ENCODE data around the gene SMCO4. TPM values are rescaled to one million over a fixed set of nuclear protein-coding genes. Genes with fewer than 3 reads are reported as not detected.

SMCO4 gene, protein sequence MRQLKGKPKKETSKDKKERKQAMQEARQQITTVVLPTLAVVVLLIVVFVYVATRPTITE
- 42.3 to 50.1 TPM (median 42.9 TPM) in 3 replicates for total RNA-seq (2021)
- percentile 74 among the genes with signal in this experiment for Bru-seq, nascent RNA
- long read RNA-seq, experiment 1, transcript SMCO4-201 (3 exons, 1,104 nt), result major isoform, 54 of 73 reads
- long read RNA-seq, experiment 1, partial matches to known transcripts, result 0 of 73 reads
- long read RNA-seq, experiment 1, other reads (novel, unspliced or antisense), result 19 of 73 reads
- long read RNA-seq, experiment 2, transcript SMCO4-201 (3 exons, 1,104 nt), result major isoform, 33 of 63 reads
- long read RNA-seq, experiment 2, partial matches to known transcripts, result 5 of 63 reads
- long read RNA-seq, experiment 2, other reads (novel, unspliced or antisense), result 25 of 63 reads
- long read RNA-seq, experiment 3, transcript SMCO4-201 (3 exons, 1,104 nt), result major isoform, 49 of 62 reads
- long read RNA-seq, experiment 3, partial matches to known transcripts, result 1 of 62 reads
- long read RNA-seq, experiment 3, other reads (novel, unspliced or antisense), result 12 of 62 reads

DNA sequence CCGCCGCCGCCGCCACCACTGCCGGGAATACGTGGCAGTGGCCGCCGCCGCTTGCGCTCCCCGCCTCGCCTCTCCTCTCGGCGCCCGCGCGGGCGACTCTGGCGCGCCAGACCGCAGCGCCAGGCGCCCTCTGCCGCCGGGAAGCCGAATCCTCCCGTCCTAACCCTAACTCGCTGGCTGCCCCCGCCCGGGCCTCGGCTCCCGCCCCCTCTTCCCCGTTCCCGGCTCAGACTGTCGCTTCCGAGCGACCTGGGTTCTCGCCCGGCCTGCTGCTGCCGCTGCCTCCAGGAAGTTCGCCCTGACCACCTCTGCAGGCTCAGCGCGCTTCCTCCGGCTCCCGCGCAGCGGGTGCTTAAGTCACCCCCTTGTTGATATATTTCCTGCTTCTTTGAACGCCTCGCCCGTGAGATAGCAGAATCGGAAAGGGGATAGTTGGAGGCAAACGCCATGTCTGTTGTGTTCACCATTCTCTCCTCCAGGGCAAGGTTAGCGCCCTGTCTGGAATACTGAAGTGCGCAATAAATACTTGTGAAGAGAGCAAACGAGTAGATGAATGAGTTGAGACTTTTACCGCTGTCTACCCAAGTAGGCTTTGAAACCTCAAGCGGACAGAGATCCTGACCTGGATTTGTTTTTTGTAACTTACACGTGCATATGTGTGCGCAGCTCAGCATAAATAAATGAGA, at the start of gene SMCO4:
SMCO4 (minus strand) TSS at position 100 of the 686 bp plus-strand sequence. CDS start 64,202 bp downstream, outside the sequence.
- DNase-seq (ENCODE audit: low spot score) (peak; percentile 90), ATAC-seq (peak; percentile 84)
- peaks cover 70% of the 10 kb centered on the region for H3K4me1 Mint-ChIP-seq
- H3K4me3 Mint-ChIP-seq, result peak within 1 kb of the TSS; percentile 85
- ChIA-PET POLR2A (no interaction called here), CTCF (interaction anchor here (1.0 to 2.7 kb wide), 3 partner anchors 62 to 309 kb away, joined by 3 to 18 read pairs (median 5); no protein-coding TSS in a partner anchor)
- H3K36me3 Mint-ChIP-seq, result no peaks in the 10 kb centered on the region
- no peaks in the 10 kb centered on the region for H3K9me3 Mint-ChIP-seq
- peak within 1 kb of the TSS; percentile 96 for H3K27ac Mint-ChIP-seq
- no peaks in the 10 kb centered on the region for H3K27me3 Mint-ChIP-seq (ENCODE audit: low read depth)
- TF ChIP-seq ERG (CRISPR knock-in tag; IDR thresholded peaks at IDR 0.05), result no peak
- 0 out of 2 replicates have a peak, but pooled peaks have one; percentile 37 for TF ChIP-seq CREM (CRISPR knock-in tag; IDR thresholded peaks at IDR 0.05)
- TF ChIP-seq, protein P1, sequence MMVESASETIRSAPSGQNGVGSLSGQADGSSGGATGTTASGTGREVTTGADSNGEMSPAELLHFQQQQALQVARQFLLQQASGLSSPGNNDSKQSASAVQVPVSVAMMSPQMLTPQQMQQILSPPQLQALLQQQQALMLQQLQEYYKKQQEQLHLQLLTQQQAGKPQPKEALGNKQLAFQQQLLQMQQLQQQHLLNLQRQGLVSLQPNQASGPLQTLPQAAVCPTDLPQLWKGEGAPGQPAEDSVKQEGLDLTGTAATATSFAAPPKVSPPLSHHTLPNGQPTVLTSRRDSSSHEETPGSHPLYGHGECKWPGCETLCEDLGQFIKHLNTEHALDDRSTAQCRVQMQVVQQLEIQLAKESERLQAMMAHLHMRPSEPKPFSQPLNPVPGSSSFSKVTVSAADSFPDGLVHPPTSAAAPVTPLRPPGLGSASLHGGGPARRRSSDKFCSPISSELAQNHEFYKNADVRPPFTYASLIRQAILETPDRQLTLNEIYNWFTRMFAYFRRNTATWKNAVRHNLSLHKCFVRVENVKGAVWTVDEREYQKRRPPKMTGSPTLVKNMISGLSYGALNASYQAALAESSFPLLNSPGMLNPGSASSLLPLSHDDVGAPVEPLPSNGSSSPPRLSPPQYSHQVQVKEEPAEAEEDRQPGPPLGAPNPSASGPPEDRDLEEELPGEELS (CRISPR knock-in tag; IDR thresholded peaks at IDR 0.05), result 0 out of 2 replicates have a peak, but pooled peaks have one; percentile 30
- TF ChIP-seq MYBL2 (CRISPR knock-in tag; IDR thresholded peaks at IDR 0.05), result no peak
- TF ChIP-seq TEAD1 (CRISPR knock-in tag; IDR thresholded peaks at IDR 0.05), result peak; percentile 23; the same call in 1 of the 2 replicates
- TF ChIP-seq, protein P2, sequence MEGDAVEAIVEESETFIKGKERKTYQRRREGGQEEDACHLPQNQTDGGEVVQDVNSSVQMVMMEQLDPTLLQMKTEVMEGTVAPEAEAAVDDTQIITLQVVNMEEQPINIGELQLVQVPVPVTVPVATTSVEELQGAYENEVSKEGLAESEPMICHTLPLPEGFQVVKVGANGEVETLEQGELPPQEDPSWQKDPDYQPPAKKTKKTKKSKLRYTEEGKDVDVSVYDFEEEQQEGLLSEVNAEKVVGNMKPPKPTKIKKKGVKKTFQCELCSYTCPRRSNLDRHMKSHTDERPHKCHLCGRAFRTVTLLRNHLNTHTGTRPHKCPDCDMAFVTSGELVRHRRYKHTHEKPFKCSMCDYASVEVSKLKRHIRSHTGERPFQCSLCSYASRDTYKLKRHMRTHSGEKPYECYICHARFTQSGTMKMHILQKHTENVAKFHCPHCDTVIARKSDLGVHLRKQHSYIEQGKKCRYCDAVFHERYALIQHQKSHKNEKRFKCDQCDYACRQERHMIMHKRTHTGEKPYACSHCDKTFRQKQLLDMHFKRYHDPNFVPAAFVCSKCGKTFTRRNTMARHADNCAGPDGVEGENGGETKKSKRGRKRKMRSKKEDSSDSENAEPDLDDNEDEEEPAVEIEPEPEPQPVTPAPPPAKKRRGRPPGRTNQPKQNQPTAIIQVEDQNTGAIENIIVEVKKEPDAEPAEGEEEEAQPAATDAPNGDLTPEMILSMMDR (IDR thresholded peaks at IDR 0.05), result peak; percentile 27; the same call in 1 of the 2 replicates
- no peak for TF ChIP-seq SOX15 (CRISPR knock-in tag; IDR thresholded peaks at IDR 0.05)
- peak; percentile 59; the same call in 1 of the 2 replicates for TF ChIP-seq PRRX2 (CRISPR knock-in tag; IDR thresholded peaks at IDR 0.05)
- peak; percentile 57; the same call in 1 of the 2 replicates for TF ChIP-seq GTF2I (CRISPR knock-in tag; conservative IDR thresholded peaks at IDR 0.05)
- no peak for TF ChIP-seq ZNF532 (CRISPR knock-in tag; IDR thresholded peaks at IDR 0.05; ENCODE audit: borderline replicate concordance)
- no peak for TF ChIP-seq ZNF396 (CRISPR knock-in tag; IDR thresholded peaks at IDR 0.05; ENCODE audit: borderline replicate concordance)
- no peak for TF ChIP-seq HMGA2 (CRISPR knock-in tag; IDR thresholded peaks at IDR 0.05)
- TF ChIP-seq, protein P3, sequence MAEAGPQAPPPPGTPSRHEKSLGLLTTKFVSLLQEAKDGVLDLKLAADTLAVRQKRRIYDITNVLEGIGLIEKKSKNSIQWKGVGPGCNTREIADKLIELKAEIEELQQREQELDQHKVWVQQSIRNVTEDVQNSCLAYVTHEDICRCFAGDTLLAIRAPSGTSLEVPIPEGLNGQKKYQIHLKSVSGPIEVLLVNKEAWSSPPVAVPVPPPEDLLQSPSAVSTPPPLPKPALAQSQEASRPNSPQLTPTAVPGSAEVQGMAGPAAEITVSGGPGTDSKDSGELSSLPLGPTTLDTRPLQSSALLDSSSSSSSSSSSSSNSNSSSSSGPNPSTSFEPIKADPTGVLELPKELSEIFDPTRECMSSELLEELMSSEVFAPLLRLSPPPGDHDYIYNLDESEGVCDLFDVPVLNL (CRISPR knock-in tag; IDR thresholded peaks at IDR 0.05; ENCODE audit: borderline replicate concordance, low read depth), result no peak
- no peak for TF ChIP-seq ZNF263 (CRISPR knock-in tag; IDR thresholded peaks at IDR 0.05; ENCODE audit: low read depth)
- no peak for TF ChIP-seq NFYB (CRISPR knock-in tag; conservative IDR thresholded peaks at IDR 0.05; ENCODE audit: low read depth)
- no peak for TF ChIP-seq CREB1 (CRISPR knock-in tag; IDR thresholded peaks at IDR 0.05)
- no peak for TF ChIP-seq FOXJ3 (CRISPR knock-in tag; IDR thresholded peaks at IDR 0.05; ENCODE audit: borderline replicate concordance)
- TF ChIP-seq ETV6 (CRISPR knock-in tag; IDR thresholded peaks at IDR 0.05), result peak; percentile 94
- TF ChIP-seq, protein P4, sequence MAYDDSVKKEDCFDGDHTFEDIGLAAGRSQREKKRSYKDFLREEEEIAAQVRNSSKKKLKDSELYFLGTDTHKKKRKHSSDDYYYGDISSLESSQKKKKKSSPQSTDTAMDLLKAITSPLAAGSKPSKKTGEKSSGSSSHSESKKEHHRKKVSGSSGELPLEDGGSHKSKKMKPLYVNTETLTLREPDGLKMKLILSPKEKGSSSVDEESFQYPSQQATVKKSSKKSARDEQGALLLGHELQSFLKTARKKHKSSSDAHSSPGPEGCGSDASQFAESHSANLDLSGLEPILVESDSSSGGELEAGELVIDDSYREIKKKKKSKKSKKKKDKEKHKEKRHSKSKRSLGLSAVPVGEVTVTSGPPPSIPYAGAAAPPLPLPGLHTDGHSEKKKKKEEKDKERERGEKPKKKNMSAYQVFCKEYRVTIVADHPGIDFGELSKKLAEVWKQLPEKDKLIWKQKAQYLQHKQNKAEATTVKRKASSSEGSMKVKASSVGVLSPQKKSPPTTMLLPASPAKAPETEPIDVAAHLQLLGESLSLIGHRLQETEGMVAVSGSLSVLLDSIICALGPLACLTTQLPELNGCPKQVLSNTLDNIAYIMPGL (CRISPR knock-in tag; IDR thresholded peaks at IDR 0.05), result peak; percentile 38; the same call in 1 of the 2 replicates
- TF ChIP-seq MAX (CRISPR knock-in tag; IDR thresholded peaks at IDR 0.05), result no peak
- TF ChIP-seq EMX1 (CRISPR knock-in tag; IDR thresholded peaks at IDR 0.05), result no peak
- TF ChIP-seq ZBTB21 (CRISPR knock-in tag; IDR thresholded peaks at IDR 0.05; ENCODE audit: borderline replicate concordance), result no peak

All from WTC11 (cell line).